GF-D8 (cell line): ENCODE results near the gene DOCK8.

ENCODE experiments used
- DNase-seq: peaks from one replicate; lab custom pipeline; 2025; lab: John Stamatoyannopoulos, UW

Gene DOCK8

DNA sequence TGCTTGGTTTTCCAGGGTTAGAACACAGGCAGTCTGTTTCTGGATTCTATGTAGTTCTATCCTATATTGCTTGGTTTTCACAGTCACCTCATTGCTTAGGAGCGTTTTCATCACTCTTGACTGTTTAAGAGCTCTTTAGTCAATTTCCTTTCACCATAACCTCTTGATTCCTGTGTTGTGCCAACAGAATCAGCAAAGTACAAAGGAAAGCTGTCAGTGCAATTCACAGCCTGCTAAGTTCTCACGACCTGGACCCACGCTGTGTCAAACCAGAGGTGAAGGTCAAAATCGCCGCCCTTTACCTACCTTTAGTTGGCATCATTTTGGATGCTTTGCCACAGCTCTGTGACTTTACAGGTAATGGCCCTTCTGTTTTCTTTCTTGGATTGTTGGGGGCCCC is 199.9 kb downstream of the DOCK8 start:
- no peak for DNase-seq

DNA sequence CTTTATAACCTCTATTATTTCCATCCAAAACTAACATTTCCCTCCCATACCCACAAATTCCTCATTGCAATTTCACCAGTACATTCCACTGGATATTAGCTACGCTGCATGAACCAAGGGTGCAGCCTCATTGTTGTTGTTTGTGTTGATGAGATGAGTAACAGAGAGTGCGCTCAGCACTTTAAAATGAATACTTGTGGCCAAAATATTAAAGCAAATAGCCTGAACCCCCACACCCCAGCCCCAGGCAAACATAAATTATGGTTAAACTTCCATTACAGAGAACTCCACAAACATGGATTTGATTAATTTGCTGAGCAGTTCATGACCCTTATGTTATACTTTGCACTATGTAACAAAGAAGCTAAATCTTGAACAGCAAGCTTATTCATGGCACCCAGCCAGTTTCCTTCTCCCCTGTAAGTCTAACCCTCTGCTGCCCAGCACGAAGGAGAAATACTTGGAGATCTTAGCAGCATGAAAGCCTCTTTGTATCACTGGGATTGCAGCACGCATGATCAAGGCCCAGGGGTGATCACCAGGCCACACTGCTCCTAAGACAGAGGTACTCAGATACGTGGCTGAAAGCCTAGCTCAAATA is 205.0 kb downstream of the DOCK8 start:
- DNase-seq, result no peak

DNA sequence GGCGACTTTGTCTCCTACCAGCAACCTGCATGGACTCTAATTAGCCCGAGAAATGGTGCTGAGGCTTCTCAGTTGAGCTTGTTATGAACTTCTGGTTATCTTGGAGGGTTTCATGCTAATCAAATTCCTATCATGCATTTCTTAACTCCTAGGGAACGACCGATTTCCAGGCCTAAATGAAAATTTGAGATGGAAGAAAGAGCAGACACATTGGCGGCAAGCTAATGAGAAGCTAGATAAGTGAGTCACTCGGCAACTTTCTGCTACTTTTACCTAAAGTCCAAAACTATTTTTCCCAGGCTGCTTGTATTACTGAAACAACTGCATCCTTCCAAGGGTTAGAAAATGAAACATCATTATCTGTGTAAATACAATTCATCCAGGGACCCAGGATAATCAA is 207.2 kb downstream of the DOCK8 start:
- no peak for DNase-seq

DNA sequence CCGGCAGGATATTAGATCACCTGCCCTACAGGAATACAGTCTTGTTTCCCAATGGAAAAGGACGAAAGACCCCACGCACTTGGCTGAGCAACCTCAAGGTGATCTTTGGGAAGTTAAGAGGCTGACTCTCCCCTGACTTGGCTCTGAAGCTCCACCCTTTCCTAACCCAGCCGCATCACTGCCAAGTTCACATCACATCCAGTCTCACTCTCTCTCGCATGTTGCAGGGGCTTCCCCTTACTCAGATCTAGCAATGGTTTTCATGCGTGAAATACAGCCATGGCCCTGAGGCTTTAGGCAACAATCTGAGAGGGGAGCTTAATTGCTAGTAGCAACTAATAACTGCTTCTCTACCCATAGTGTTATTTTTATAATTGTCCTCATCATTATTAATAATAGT is 211.6 kb downstream of the DOCK8 start:
- no peak for DNase-seq

DNA sequence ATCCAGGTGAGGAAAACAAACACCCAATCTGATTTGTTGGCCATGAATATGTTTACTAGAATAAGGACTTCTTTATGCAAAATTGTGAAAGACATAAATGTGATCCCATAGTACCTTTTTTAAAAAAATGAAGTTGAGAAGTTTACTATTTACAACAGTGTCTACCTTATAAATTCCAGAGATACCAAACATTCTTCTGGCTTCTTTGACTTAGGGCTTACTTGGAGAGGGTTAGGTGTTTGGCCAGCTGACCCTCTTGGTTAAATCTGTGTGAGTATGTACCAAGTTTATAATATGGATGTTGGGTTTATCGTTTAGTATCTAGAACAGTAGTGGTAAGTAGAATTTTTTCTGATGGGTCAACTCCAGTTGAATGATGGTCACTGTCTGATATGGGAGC is 212.3 kb downstream of the DOCK8 start:
- no peak for DNase-seq

DNA sequence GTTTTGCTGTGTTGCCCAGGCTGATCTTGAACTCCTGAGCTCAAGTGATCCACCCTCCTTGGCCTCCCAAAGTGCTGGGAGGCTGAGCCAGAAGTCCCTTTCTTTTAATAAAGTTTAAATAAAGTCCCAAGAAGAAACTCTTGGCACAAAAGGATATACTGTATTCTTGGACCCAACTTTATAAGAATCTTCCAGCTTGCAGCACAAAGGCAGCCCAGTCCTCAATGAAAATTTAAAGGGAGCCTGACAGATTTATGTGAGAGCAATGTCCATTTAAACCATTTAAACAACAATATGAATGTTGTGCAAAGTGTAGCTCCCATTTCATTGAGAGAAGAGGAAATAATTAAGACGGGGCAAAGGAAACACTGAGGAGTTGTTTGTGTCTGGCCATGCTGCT is 217.0 kb downstream of the DOCK8 start:
- DNase-seq, result no peak

DNA sequence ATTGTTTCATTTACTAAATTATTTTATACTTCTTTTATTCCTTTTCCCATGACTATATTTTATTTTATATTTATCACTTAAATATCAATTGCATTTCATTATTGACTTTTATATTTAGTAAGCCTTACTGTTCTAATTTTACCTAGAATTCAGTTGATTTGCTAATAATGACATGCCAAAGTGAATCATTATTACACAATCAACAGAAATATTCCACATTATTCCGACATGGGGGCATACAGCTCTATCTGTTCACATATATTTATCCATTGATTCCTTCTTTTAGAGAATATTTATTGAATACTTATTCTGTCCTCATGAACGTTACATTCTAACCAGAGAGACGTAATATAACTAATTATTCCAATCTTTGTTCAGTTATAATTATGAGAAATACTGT is 221.8 kb downstream of the DOCK8 start:
- no peak for DNase-seq

DNA sequence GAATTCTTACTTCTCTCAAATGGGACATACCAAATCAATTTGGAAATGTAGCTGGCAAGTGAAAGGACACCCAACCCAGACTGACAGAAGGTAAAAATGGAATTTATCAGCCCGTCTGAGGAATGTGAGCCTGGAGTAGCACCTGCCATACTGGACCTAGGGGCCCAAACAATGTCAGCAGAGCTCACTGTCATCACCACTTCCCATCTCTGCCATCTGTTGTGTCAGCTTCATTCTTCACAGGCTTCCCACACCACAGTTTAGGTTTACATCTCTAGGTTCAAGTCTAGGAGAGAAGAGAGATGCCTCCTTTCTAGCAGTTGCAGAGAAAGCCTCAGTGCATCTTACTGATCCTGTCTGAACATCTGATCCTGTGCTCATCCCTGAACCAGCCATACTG is 222.4 kb downstream of the DOCK8 start:
- DNase-seq, result no peak

DNA sequence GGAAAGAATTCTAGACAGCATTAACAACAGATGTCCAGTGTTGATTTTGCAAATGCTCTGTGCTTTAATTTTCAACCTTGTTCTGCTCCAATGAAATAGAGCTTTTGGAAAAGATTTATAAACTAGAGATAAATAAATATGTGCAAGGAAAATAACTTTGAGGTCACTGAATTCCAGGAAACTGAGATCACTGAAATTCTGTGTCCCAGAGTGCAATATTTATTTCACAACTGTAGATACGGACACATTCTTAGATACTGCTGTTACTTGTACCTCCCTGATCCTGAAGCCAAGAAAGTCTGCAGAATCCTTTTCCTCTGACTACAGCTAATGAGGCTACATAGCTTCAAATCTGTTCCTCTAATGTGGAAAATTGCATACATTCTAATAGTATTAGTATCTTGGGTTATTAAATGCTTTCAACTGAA is 222.9 kb downstream of the DOCK8 start:
- DNase-seq, result no peak

DNA sequence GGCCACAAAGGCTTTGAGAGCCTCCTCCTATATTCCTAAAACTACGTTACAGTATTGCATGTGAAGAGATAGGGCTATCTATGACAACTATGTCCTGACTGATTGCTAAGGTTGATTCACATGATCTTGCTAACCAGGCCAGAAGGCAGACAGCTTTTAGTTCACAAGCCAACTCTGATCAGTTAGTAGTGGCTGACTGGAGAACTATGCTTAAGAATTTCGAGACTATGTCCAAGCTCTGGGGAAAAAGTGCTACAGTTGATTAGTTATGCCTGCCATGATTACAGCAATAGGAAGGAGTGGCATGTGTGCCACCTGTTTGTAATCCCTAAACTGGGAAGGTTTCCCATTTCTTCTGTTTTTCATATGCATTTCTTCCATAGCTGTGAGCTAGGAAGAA is 223.4 kb downstream of the DOCK8 start:
- no peak for DNase-seq

DNA sequence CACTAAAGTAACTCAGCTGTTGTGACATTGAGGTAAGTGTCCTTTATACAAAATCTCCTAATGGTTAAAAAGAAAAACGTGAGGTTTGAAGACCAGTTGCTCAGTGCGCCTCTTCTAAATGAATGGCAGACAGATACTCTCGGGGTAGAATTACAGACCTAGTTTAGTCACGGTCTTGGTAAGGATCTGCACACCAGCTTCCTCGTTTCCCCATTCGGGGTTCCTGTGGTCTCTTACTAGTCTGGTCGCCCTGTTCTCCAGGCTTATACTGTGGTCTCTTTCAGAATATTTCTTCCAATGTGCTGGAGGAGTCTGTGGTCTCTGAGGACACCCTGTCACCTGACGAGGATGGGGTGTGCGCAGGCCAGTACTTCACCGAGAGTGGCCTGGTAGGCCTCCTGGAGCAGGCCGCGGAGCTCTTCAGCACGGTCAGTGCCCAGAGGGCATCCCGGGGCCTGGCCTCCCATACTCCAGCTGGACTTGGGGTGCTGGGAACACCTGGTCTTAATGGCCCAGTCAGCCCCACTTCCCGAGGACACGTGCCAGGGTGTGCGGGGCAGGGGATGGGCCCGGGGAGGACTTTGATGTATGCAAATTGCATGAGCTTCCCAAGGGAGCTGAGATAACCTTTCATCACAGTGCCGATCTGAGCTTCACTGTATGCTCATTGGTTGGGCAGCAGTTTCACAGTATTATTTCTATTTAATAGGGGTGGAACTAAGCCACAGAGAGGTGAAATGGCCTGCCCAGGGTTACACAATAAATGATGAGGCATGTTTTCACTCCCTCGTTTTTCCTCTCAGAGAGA is 224.5 kb downstream of the DOCK8 start:
- DNase-seq, result no peak

DNA sequence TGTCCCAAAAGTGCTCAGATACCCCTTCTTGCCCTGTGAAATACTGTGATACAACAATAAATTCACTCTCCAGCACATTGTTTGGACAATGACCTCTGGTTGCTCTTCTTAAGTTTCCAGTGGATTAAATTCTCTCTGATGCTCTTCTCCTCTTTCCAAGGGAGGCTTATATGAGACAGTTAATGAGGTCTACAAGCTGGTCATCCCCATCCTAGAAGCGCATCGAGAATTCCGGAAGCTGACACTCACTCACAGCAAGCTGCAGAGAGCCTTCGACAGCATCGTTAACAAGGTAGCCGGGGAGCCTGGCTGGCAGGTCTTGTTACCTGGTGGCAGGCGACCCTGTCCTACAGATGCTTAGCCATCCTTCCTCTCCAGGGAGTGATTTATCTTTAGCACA is 226.5 kb downstream of the DOCK8 start:
- DNase-seq, result no peak

DNA sequence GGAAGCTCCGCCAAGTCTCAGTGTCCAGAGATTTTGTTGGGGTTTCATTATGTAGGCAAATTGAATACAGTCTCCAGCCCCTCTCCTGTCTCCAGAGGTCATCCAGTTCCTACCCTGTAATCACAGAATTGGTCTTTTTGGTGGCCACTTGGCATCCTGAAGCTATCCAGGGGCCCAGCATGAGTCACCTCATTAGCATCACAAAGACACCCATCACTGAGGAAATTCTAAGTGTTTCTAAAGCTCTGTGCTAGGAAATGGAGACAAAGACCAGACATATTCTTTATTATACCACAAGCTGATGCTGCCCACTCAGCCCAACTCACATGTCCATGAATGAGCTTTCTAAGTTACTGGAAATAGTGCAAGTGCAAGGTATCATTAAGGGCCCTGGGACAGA is 229.9 kb downstream of the DOCK8 start:
- no peak for DNase-seq

DNA sequence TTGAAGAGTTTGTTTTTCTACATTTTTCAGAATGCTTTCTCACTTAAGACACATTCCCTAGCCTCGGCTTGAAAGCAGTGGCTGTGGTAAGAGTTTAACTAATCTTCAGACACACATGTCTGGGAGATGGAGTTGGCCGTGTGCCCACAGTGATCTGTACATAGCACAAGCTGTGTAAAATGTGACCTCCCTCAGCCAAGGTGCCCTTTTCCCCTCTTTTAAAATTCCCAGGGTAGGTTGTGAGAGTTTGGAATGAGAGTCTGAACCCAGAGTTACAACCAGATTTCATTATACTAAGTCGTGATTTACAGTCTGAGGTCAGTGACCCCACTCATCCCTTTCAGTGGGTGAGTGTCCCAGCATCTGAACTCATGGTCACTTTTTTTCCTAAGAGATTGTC is 230.4 kb downstream of the DOCK8 start:
- DNase-seq, result no peak

DNA sequence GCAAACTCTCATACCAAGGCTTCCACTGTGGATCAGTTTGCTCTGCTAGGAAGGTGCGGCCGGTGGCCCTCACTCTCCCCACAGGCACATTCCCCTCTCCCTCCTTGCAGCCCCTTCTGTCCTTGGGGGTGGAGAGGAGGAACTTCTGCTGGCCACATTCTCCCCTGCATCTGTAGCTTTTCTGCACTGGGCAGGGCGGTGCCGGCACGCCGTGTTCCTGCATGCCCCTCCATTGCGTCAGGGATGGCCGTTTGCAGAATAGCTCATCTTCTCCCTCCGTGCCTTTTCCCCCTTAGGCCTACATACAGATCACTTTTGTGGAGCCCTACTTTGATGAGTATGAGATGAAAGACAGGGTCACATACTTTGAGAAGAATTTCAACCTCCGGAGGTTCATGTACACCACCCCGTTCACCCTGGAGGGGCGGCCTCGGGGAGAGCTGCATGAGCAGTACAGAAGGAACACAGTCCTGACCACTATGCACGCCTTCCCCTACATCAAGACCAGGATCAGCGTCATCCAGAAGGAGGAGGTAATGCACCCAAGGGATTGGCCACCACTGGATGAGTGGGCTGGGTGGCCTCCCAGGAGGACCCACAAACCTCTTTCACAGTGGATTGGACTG is 231.5 kb downstream of the DOCK8 start:
- DNase-seq, result no peak

DNA sequence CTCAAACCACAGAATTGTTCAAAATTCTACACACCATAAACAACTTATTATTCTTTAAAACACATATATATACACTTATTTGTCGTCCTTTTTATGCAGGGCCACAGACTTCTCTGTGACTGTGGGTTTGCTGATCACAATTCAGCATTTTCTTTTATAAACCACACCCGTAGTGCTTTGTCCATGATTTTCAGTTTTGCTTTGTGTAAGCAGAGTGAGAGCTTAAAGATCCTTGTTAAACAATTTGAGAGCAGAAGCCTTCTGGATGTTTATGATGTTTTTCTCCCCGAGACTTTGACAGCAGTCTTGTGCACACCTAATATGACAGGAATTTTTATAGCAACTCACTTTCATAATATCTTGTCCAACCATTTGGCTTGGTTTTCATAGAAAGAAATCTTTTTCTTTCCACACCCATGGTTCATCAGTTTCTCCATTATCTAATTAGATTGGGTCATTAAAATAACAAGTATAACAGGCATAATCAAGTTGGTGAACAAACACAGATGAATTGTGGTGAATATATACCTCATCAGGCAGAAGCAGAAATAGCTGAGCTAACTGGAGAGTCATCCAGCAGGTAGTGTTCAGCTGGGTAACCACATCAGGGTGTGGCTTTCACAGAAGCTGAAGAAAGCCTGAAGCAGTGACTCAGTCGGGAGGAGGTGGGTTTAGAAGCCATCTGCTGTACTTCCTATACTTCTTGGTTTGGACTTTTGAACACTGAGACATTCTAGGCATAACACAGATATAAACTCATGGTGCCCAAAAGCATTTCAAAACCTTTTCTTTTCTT is 232.8 kb downstream of the DOCK8 start:
- no peak for DNase-seq

DNA sequence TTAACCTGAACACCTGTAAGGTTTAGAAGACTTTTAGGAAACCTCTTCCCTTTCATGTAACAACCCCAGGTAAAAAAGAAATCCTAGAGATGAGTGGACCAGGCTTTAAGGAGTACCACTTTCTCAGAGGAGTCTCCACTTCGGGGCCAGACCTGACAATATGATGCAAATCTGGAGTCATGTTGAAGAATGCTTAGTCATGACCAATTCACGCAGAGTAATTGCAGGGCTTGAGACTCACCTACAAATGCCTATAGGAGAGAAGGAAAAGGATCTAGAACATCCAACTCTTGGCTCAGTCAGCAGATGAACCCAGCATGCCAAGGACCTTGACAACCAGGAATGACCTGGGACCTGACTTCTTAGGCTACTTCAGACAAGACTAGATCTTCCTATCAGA is 235.4 kb downstream of the DOCK8 start:
- no peak for DNase-seq

DNA sequence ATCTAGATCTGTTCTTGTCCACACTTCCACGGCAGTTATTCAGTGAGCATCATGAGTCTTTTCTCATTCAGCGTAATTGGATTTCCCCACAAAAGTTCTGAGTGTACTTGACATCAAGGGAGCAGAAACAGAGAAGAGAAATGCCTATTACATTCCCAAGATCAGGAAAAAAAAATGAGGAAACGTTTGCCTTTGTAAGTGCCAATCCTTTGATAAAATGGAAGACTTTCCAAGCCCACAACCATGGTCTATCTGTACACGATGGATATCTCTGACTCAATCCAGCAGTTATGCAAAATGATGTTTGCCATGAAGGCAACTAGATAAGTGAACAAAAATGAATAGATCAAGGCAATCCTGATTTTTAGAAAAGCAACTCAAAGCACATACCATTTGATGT is 235.9 kb downstream of the DOCK8 start:
- no peak for DNase-seq

DNA sequence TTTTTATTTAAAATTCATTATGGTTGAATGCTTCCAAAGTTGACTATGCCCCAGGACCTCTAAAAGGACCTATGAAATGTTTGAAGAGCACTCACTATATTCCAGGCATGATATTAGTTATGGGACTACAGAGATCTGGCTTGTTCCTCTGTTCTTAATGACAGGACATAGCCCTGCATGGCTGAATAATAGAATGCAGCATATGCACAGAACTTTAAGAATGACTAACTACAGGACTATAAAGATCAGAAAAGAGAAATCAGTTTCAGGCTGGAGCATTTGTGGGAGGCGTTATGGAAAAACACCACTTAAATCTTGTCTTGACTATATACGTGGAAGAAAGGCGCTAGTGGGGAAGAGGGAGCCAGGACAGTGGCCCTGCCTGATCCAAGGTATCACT is 239.2 kb downstream of the DOCK8 start:
- no peak for DNase-seq

DNA sequence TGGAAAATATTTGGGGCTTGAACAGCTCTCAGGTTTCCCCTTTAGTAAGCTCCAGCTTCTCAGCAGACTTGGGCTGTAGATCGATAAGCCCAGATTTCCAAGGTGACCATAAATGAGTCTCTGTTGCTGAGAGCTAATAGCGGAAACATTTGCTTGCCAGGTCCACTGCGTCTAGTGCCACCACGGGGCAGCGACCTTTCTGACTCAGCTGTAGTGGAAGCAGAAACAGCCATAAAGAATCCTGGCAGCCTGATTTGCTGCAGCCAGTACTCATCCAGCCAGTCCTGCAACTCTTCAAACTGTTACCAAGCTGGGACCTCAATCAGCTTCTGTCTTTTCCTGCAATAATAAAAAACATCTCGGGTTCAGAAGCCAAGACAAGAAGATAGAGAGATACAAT is 241.7 kb downstream of the DOCK8 start:
- no peak for DNase-seq

DNA sequence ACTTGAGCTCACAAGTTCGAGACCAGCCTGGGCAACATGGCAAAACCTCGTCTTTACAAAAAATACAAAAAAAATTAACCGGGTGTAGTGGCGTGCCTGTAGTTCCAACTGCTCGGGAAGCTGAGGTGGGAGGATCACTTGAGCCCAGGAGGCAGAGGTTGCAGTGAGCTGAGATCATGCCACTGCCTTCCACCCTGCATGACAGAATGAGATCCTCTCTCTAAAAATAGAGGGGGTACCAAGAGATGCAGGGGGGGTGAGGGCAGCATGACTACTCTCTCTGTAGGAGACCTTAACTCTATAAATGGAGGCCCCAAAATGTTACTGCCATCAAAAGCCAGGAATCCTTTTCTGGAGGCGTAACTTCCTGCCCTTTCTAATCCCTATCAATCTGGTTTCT is 243.9 kb downstream of the DOCK8 start:
- no peak for DNase-seq
